SU-DHL-6 (cell line): ENCODE results near the gene CASK.

Experiments
- H2AFZ ChIP-seq: fragments of 200-600 bp; sonication (generic); 2 replicates; pipeline ENCODE4 v1.6.1; 2014; ENCODE audit warnings: low read depth, mild to moderate bottlenecking, moderate library complexity, mixed read lengths, antibody characterized with exemption, low read length; ENCODE audit not compliant: severe bottlenecking
- H3F3A ChIP-seq: fragments of 200-600 bp; shearing (Covaris generic); 2 replicates; pipeline ENCODE4 v1.6.0; 2016; ENCODE audit warnings: antibody characterized with exemption, mild to moderate bottlenecking; ENCODE audit not compliant: insufficient read depth
- H3K27ac ChIP-seq: fragments of 200-600 bp; sonication (generic); 2 replicates; pipeline ENCODE4 v1.5.1; 2016; ENCODE audit warnings: low read depth, mild to moderate bottlenecking, low read length, moderate library complexity, mixed read lengths
- H3K27me3 ChIP-seq: fragments of 200-600 bp; sonication (generic), shearing (Covaris generic); 2 replicates; pipeline ENCODE4 v1.6.0; 2014; ENCODE audit warnings: mild to moderate bottlenecking, low read length
- H3K36me3 ChIP-seq: fragments of 200-600 bp; sonication (generic); 2 replicates; pipeline ENCODE4 v1.6.1; 2014; ENCODE audit warnings: mild to moderate bottlenecking, low read length, mixed read lengths
- H3K4me2 ChIP-seq: fragments of 300-600, 200-600 bp; shearing (Covaris generic), sonication (generic); 2 replicates; pipeline ENCODE4 v1.6.0; 2014; ENCODE audit warnings: low read length, low read depth, mild to moderate bottlenecking; ENCODE audit not compliant: poor library complexity, severe bottlenecking
- H3K4me3 ChIP-seq: fragments of 200-600 bp; sonication (generic); 2 replicates; pipeline ENCODE4 v1.5.1; 2014; ENCODE audit warnings: antibody characterized with exemption, low read length, mild to moderate bottlenecking, mixed read lengths; ENCODE audit not compliant: insufficient read depth, poor library complexity, severe bottlenecking
- H3K79me2 ChIP-seq: fragments of 200-600 bp; sonication (generic); 2 replicates; pipeline ENCODE4 v1.6.1; 2014; ENCODE audit warnings: mild to moderate bottlenecking, low read length, moderate library complexity; ENCODE audit not compliant: insufficient read depth
- H3K9ac ChIP-seq: fragments of 200-600 bp; sonication (generic); 2 replicates; pipeline ENCODE4 v1.7.0; 2014; ENCODE audit warnings: mild to moderate bottlenecking, low read length
- H3K9me2 ChIP-seq: fragments of 200-600 bp; sonication (generic); replicated peaks from 2 replicates; pipeline ENCODE4 v1.6.1; 2014; ENCODE audit warnings: low read length; ENCODE audit not compliant: insufficient read depth
- H3K9me3 ChIP-seq: fragments of 200-600 bp; sonication (generic); 2 replicates; pipeline ENCODE4 v1.6.1; 2014; ENCODE audit warnings: low read length, mixed read lengths; ENCODE audit not compliant: insufficient read depth
- H4K20me1 ChIP-seq: fragments of 200-600 bp; sonication (generic); 2 replicates; pipeline ENCODE4 v1.6.1; 2014; ENCODE audit warnings: low read depth, mild to moderate bottlenecking, antibody characterized with exemption, low read length, moderate library complexity, mixed read lengths
- CTCF ChIP-seq: fragments of 200-600 bp; sonication (generic); IDR thresholded peaks from one replicate; pipeline ENCODE4 v1.5.1; 2017; ENCODE audit warnings: antibody characterized with exemption, mild to moderate bottlenecking, low read length, moderate library complexity; ENCODE audit not compliant: insufficient read depth, poor library complexity, severe bottlenecking
- EZH2phosphoT487 ChIP-seq: fragments of 200-600 bp; sonication (generic), shearing (Covaris generic); conservative IDR thresholded peaks from 2 replicates; pipeline ENCODE4 v1.6.1; 2018; ENCODE audit warnings: mild to moderate bottlenecking, antibody characterized with exemption, low read length, moderate library complexity, mixed read lengths

The CASK gene

GRCh38 chrX:41887691-41888090, 35.7 kb downstream of the CASK start:
- no peak overlapping the region for H3K4me3 ChIP-seq
- H3K9ac ChIP-seq: no peak overlapping the region
- H3K36me3 ChIP-seq: no peaks in the 10 kb centered on the region
- H3K9me3 ChIP-seq: no peaks in the 10 kb centered on the region
- H3K79me2 ChIP-seq: peaks cover 36% of the 10 kb centered on the region; the same call in 1 of the 2 replicates
- H4K20me1 ChIP-seq: no peaks in the 10 kb centered on the region
- no peak overlapping the region for H3K4me2 ChIP-seq
- H3F3A ChIP-seq: no peaks in the 10 kb centered on the region
- H3K27me3 ChIP-seq: no peaks in the 10 kb centered on the region
- H3K27ac ChIP-seq: no peak overlapping the region
- no peak overlapping the region for H2AFZ ChIP-seq
- no peak for TF ChIP-seq CTCF
- TF ChIP-seq EZH2phosphoT487: no peak
- no peaks in the 10 kb centered on the region for H3K9me2 ChIP-seq

GRCh38 chrX:41885724-41886123, 37.6 kb downstream of the CASK start:
- no peak overlapping the region for H3K9ac ChIP-seq
- TF ChIP-seq CTCF: no peak
- TF ChIP-seq EZH2phosphoT487: no peak

GRCh38 chrX:41881166-41881565, 42.2 kb downstream of the CASK start:
- TF ChIP-seq CTCF: no peak
- H3K79me2 ChIP-seq: peaks cover 60% of the 10 kb centered on the region

More at GRCh38 chrX:41885724-41886123, 37.6 kb downstream of the CASK start:
- no peak overlapping the region for H3K4me2 ChIP-seq
- H3K27me3 ChIP-seq: no peaks in the 10 kb centered on the region
- H3K9me3 ChIP-seq: no peaks in the 10 kb centered on the region
- H3K4me3 ChIP-seq: no peak overlapping the region
- no peak overlapping the region for H2AFZ ChIP-seq
- peaks cover 45% of the 10 kb centered on the region for H3K79me2 ChIP-seq
- no peaks in the 10 kb centered on the region for H3F3A ChIP-seq
- H4K20me1 ChIP-seq: no peaks in the 10 kb centered on the region
- H3K9me2 ChIP-seq: no peaks in the 10 kb centered on the region
- no peak overlapping the region for H3K27ac ChIP-seq
- no peaks in the 10 kb centered on the region for H3K36me3 ChIP-seq

More at GRCh38 chrX:41881166-41881565, 42.2 kb downstream of the CASK start:
- H3K27me3 ChIP-seq: no peaks in the 10 kb centered on the region
- H3F3A ChIP-seq: no peaks in the 10 kb centered on the region
- no peaks in the 10 kb centered on the region for H4K20me1 ChIP-seq
- no peak overlapping the region for H3K4me2 ChIP-seq
- H3K9me3 ChIP-seq: no peaks in the 10 kb centered on the region
- H3K9me2 ChIP-seq: no peaks in the 10 kb centered on the region
- H3K4me3 ChIP-seq: no peak overlapping the region
- H3K27ac ChIP-seq: no peak overlapping the region
- H3K9ac ChIP-seq: no peak overlapping the region
- no peaks in the 10 kb centered on the region for H3K36me3 ChIP-seq
- no peak overlapping the region for H2AFZ ChIP-seq
